Gastroesophageal sphincter (tissue), 3 donors: ENCODE data around the gene PPTC7.
A peak's percentile ranks its signal among the peaks of the same experiment; 100 is the strongest.

Experiments
- EP300 ChIP-seq: sonication (generic); formaldehyde crosslinking; IDR thresholded peaks from one replicate; pipeline ENCODE4 v1.6.1; 2017; ENCODE audit warnings: antibody characterized with exemption, mild to moderate bottlenecking
- POLR2AphosphoS5 ChIP-seq: sonication (generic); formaldehyde crosslinking; IDR thresholded peaks from one replicate; pipeline ENCODE4 v1.6.1; 2017; ENCODE audit warnings: antibody characterized with exemption
- TF ChIP-seq, protein P1 (sequence below), 4 experiments: fragments of 200-600 bp in 2 of 4; fragments of 450-650 bp in 2 of 4; sonication (generic) in 1 of 4; IDR thresholded peaks; one replicate each; pipeline ENCODE4 v1.5.1; 2017 to 2019; ENCODE audit warnings: antibody characterized with exemption in 4 of 4, mild to moderate bottlenecking in 2 of 4, moderate library complexity in 2 of 4

DNA sequence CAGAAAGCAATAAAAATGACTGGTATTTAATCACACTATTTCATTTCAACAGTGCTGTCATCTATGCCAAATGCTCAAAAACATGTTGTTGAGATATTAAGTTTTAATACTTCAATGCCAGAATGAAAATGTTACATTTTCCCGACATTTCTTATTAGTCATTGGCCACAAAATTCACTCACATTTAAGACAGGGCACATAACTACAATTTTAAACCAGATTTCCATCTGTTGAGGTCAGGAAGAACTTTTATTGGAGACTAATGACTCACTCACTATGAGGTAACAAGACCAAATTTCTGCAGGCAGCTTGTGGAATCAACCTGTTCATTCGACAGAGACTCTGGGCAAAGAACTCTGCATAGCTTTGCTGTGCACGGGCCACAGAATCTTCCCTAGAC, 36.8 kb downstream of the PPTC7 start:
- TF ChIP-seq, protein P1, sequence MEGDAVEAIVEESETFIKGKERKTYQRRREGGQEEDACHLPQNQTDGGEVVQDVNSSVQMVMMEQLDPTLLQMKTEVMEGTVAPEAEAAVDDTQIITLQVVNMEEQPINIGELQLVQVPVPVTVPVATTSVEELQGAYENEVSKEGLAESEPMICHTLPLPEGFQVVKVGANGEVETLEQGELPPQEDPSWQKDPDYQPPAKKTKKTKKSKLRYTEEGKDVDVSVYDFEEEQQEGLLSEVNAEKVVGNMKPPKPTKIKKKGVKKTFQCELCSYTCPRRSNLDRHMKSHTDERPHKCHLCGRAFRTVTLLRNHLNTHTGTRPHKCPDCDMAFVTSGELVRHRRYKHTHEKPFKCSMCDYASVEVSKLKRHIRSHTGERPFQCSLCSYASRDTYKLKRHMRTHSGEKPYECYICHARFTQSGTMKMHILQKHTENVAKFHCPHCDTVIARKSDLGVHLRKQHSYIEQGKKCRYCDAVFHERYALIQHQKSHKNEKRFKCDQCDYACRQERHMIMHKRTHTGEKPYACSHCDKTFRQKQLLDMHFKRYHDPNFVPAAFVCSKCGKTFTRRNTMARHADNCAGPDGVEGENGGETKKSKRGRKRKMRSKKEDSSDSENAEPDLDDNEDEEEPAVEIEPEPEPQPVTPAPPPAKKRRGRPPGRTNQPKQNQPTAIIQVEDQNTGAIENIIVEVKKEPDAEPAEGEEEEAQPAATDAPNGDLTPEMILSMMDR (IDR thresholded peaks at IDR 0.05): no peak
- TF ChIP-seq POLR2AphosphoS5: peak; percentile 45
- TF ChIP-seq EP300: no peak
